Esophagus muscularis mucosa (tissue), 4 donors: ENCODE results near the gene MYMX. TPM values are rescaled to one million over a fixed set of nuclear protein-coding genes. Genes with fewer than 3 reads are reported as not detected.

Source experiments
- DNase-seq: peaks from one replicate; pipeline ENCODE4 v3.0.0-alpha.2; 2017; ENCODE audit errors: extremely low spot score
- H3K27ac ChIP-seq, 4 donors: fragments of 200-600 bp; sonication (generic); replicated peaks in 1 of 4; 1 replicate in 3 of 4; 2 replicates in 1 of 4; pipeline ENCODE4 v1.5.1; 2016 to 2019; ENCODE audit warnings: mild to moderate bottlenecking in 1 of 4
- H3K27me3 ChIP-seq, 4 donors: fragments of 200-600 bp; sonication (generic); one replicate each; pipeline versions ENCODE4 v1.5.1 to v1.6.0; 2016 to 2019
- H3K36me3 ChIP-seq, 4 donors: fragments of 200-600 bp; sonication (generic); one replicate each; pipeline ENCODE4 v1.5.1; 2016 to 2019
- H3K4me1 ChIP-seq, 4 donors: fragments of 200-600 bp; sonication (generic); one replicate each; pipeline ENCODE4 v1.5.1; 2016 to 2019
- H3K4me3 ChIP-seq, 4 donors: fragments of 200-600 bp; sonication (generic); 1 replicate in 2 of 4; 2 replicates in 2 of 4; pipeline ENCODE4 v1.5.1; 2016 to 2019; ENCODE audit warnings: mild to moderate bottlenecking in 4 of 4, moderate library complexity in 1 of 4
- H3K9me3 ChIP-seq, 4 donors: fragments of 200-600 bp; sonication (generic); 1 replicate in 3 of 4; 2 replicates in 1 of 4; pipeline ENCODE4 v1.5.1; 2016 to 2019
- EP300 ChIP-seq: sonication (generic); formaldehyde crosslinking; IDR thresholded peaks from one replicate; pipeline ENCODE4 v1.6.1; 2017; ENCODE audit warnings: antibody characterized with exemption
- POLR2A ChIP-seq: fragments of 450-650 bp; IDR thresholded peaks from one replicate; pipeline ENCODE4 v1.6.1; 2017; ENCODE audit warnings: antibody characterized with exemption, moderate library complexity, mild to moderate bottlenecking, low read depth
- POLR2AphosphoS5 ChIP-seq, 2 donors: sonication (generic); formaldehyde crosslinking; IDR thresholded peaks; one replicate each; pipeline ENCODE4 v1.6.1; 2017; ENCODE audit warnings: antibody characterized with exemption in 2 of 2
- WGBS: methylation state at CpG from one replicate; pipeline ENCODE4 v1.1.5; 2018; 5-methylcytosine and 5-hydroxymethylcytosine counted together
- intact Hi-C: fragments of 100-400 bp; cut with DNase I; formaldehyde crosslinking; loops from one replicate; pipeline ENCODE4 v1.15.1; 2023
- total RNA-seq, 4 donors: library from RNA; depleted of rRNA; stranded (reverse); fragments of >200 nt; gene quantifications; one replicate each; pipeline versions ENCODE4 v1.1.0 to v1.2.1, GENCODE V29; 2016
- TF ChIP-seq, protein P1 (sequence below), 3 experiments: fragments of 200-600 bp in 2 of 3; fragments of 450-650 bp in 1 of 3; sonication (generic) in 2 of 3; IDR thresholded peaks; one replicate each; pipeline ENCODE4 v1.5.1; 2017 to 2019; ENCODE audit warnings: antibody characterized with exemption in 3 of 3, mild to moderate bottlenecking in 2 of 3, moderate library complexity in 1 of 3

The MYMX gene
- total RNA-seq, 4 donors from 2014 or later = not detected

DNA sequence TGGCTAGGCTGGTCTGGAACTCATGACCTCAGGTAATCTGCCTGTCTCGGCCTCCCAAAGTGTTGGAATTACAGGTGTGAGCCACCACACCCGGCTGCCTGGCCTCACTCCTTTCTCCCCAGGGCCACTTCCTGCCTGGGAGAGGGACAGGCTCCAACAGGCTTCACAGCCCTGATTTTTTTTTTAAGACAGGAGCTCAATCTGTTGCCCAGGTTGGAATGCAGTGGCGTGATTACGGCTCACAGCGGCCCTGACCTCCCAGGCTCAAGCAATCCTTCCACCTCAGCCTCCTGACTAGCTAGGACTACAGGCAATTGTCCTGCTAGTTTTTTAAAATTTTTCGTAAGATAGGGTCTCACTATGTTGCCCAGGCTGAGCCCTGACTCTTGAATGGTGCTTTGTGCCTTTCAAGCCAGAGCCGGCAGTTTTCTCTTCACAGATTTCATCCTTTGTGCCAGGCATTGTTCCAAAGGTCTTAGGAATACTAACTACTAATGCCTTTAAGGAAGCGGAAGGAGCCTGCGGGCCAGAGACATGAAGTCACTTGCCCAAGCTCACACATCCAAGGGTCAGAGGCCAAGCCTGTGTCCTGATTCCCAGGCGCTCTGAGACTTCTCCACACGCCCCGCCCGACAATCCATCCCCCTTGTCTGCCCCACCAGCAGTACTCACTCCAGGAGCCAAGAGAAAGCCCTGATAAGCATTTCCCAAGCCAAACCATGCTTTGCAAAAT, 38.9 kb upstream of the MYMX start:
- H3K27ac ChIP-seq = peak overlapping the region in 3 of 4 donors; percentile 47 to 55 (median 47)
- no peak for DNase-seq
- no peaks in the 10 kb centered on the region for H3K27me3 ChIP-seq

DNA sequence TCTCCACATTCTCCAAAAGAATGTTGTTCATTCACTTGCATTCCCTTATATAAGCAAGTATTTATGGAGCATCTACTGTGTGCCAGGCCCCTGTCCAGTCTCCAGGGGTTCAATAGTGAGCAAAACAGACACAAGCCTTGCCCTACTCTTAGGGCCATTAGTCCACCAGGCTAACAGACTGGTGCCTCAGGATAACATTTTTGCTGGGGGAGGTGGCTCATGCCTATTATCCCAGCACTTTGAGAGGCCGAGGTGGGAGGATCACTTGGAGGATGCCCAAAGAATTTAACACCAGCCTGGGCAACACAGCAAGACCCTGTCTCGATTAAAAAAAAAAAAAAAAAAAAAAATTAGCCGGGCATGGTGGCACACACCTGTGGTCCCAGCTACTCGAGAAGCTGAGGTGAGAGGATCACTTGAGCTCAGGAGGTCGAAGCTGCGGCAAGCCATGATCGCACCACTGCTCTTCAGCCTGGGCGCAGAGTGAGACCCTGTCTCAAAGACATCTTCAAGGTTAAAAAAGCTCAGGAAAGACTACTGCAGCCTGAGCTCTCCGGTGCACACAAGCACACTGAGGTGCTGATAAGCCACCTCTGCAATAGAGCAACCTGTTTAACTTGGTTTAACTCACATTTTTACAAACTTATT, 38.2 kb upstream of the MYMX start:
- 86% methylated on average over 9 of the region's 9 CpGs for WGBS
- DNase-seq = no peak
- H3K36me3 ChIP-seq = no peaks in the 10 kb centered on the region
- H3K4me1 ChIP-seq = peaks cover 4 to 18% (median 6%) of the 10 kb centered on the region in 4 donors
- H3K27ac ChIP-seq = peak overlapping the region in 2 of 4 donors; percentile 4 to 55
- no peak for TF ChIP-seq POLR2A
- TF ChIP-seq, protein P1, sequence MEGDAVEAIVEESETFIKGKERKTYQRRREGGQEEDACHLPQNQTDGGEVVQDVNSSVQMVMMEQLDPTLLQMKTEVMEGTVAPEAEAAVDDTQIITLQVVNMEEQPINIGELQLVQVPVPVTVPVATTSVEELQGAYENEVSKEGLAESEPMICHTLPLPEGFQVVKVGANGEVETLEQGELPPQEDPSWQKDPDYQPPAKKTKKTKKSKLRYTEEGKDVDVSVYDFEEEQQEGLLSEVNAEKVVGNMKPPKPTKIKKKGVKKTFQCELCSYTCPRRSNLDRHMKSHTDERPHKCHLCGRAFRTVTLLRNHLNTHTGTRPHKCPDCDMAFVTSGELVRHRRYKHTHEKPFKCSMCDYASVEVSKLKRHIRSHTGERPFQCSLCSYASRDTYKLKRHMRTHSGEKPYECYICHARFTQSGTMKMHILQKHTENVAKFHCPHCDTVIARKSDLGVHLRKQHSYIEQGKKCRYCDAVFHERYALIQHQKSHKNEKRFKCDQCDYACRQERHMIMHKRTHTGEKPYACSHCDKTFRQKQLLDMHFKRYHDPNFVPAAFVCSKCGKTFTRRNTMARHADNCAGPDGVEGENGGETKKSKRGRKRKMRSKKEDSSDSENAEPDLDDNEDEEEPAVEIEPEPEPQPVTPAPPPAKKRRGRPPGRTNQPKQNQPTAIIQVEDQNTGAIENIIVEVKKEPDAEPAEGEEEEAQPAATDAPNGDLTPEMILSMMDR (IDR thresholded peaks at IDR 0.05) = no peak
- TF ChIP-seq POLR2AphosphoS5 (IDR thresholded peaks at IDR 0.05) = no peak
- no peak for TF ChIP-seq EP300
- intact Hi-C loops = loop anchor here (5.0 kb wide), 1 partner anchor 39 kb away; the partner anchor contains the start of gene MYMX
- no peaks in the 10 kb centered on the region for H3K9me3 ChIP-seq
- no peak overlapping the region for H3K4me3 ChIP-seq
- no peaks in the 10 kb centered on the region for H3K27me3 ChIP-seq

More for the DNA sequence above, 38.9 kb upstream of the MYMX start:
- intact Hi-C loops = loop anchor here (5.0 kb wide), 1 partner anchor 39 kb away; the partner anchor contains the start of gene MYMX
- H3K9me3 ChIP-seq = no peaks in the 10 kb centered on the region
- TF ChIP-seq POLR2AphosphoS5 (IDR thresholded peaks at IDR 0.05) (peak in 1 of 2 donors; percentile 17), EP300 (no peak), POLR2A (no peak)
- TF ChIP-seq, protein P1 (IDR thresholded peaks at IDR 0.05) = no peak
- H3K36me3 ChIP-seq = no peaks in the 10 kb centered on the region
- H3K4me3 ChIP-seq = no peak overlapping the region
- WGBS = 79% methylated on average over 13 of the region's 13 CpGs
- peaks cover 7 to 21% (median 9%) of the 10 kb centered on the region in 4 donors for H3K4me1 ChIP-seq

DNA sequence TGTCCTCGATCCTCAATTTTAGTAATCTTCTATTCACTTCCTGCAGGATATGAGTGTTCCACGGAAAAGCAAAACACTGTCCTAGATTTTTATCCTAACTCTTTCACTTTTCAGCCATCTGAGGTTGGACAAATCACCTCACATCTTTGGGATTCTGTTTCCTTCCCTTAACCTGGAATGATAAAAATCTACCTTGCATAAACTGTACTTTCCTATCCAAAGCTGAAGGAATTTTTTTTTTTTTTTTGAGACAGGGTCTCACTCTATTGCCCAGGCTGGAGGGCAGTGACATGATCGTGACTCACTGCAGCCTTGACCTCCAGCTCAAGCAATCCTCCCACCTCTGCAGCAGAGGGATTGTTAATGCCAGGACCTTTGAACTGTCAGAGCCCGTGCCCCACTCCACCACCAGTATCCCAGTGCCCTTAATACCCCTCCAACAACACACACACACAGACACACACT, 37.6 kb upstream of the MYMX start:
- TF ChIP-seq, protein P1 (IDR thresholded peaks at IDR 0.05) = no peak
- TF ChIP-seq POLR2A (no peak), POLR2AphosphoS5 (IDR thresholded peaks at IDR 0.05) (no peak), EP300 (no peak)
- no peak overlapping the region for H3K27ac ChIP-seq
- peaks cover 4 to 18% (median 6%) of the 10 kb centered on the region in 4 donors for H3K4me1 ChIP-seq
- H3K4me3 ChIP-seq = no peak overlapping the region
- WGBS = 70% methylated on average over 4 of the region's 4 CpGs
- H3K9me3 ChIP-seq = no peaks in the 10 kb centered on the region
- intact Hi-C loops = loop anchor here (5.0 kb wide), 1 partner anchor 38 kb away; the partner anchor contains the start of gene MYMX
- no peak for DNase-seq
- H3K36me3 ChIP-seq = no peaks in the 10 kb centered on the region
- no peaks in the 10 kb centered on the region for H3K27me3 ChIP-seq

GRCh38 chr6:44179648-44180047, 37.1 kb upstream of the MYMX start:
- TF ChIP-seq, protein P1 (IDR thresholded peaks at IDR 0.05) = no peak
- no peak for TF ChIP-seq POLR2A
- TF ChIP-seq EP300 = no peak
- TF ChIP-seq POLR2AphosphoS5 (IDR thresholded peaks at IDR 0.05) = no peak
- H3K4me3 ChIP-seq = no peak overlapping the region
- no peak overlapping the region for H3K27ac ChIP-seq
- H3K4me1 ChIP-seq = peaks cover 4 to 18% (median 6%) of the 10 kb centered on the region in 4 donors
- H3K9me3 ChIP-seq = no peaks in the 10 kb centered on the region
- no peak for DNase-seq
- intact Hi-C loops = loop anchor here (5.0 kb wide), 1 partner anchor 38 kb away; the partner anchor contains the start of gene MYMX
- no peaks in the 10 kb centered on the region for H3K27me3 ChIP-seq
- 88% methylated on average over 7 of the region's 7 CpGs for WGBS
- H3K36me3 ChIP-seq = no peaks in the 10 kb centered on the region
